ENCODE results near the gene STX2. TPM values are rescaled to one million over a fixed set of nuclear protein-coding genes. Genes with fewer than 3 reads are reported as not detected.

Gene STX2
- total RNA-seq (2013; cell fraction: nucleolus; rRNA removed): 28.7 and 37.0 TPM in 2 replicates
- total RNA-seq (2014; rRNA removed) (9.1 and 11.8 TPM in 2 replicates), total RNA-seq (2014; rRNA removed; fragmentation: Illumina TruSeq; extraction: Trizol) (13.4 and 14.5 TPM in 2 replicates), total RNA-seq (2021) (11.0 and 11.3 TPM in 2 replicates), polyA plus RNA-seq (2011; rRNA removed) (22.2 and 27.3 TPM in 2 replicates), polyA plus RNA-seq (2014; fragmentation: Illumina TruSeq; extraction: Trizol) (15.4 and 18.7 TPM in 2 replicates), polyA plus RNA-seq (2014; fragmentation: Nextera tagmentation; extraction: Ambion mirVana) (1 to 10 TPM; 6.0 to 7.8 TPM), polyA plus RNA-seq (2014; rRNA removed) (12.1 and 16.2 TPM in 2 replicates), polyA plus RNA-seq (2016; fragmentation: Nextera tagmentation; extraction: Ambion mirVana) (1 to 10 TPM; 6.6 to 6.9 TPM), polyA minus RNA-seq (2011; rRNA and poly(A)+ RNA removed) (5.1 and 8.4 TPM in 2 replicates), Bru-seq, nascent RNA (percentile 60 among the genes with signal in this experiment), BruChase-seq, experiment 1, labeled RNA remaining after a 6-hour chase (percentile 78 among the genes with signal in this experiment), BruChase-seq, experiment 2, labeled RNA remaining after a 2-hour chase (percentile 73 among the genes with signal in this experiment)
- 6.4 TPM for polyA plus RNA-seq (2011; ENCODE audit: low read depth)
- polyA plus RNA-seq (2011; cell fraction: cytosol; rRNA removed): 9.9 and 10.7 TPM in 2 replicates
- polyA plus RNA-seq (2011; cell fraction: nucleus; rRNA removed): 36.6 and 36.8 TPM in 2 replicates
- polyA plus RNA-seq (2012): 7.3 and 8.8 TPM in 2 replicates
- polyA minus RNA-seq (2011; cell fraction: cytosol; rRNA and poly(A)+ RNA removed): 4.6 and 5.5 TPM in 2 replicates
- 3.5 and 5.5 TPM in 2 replicates for polyA minus RNA-seq (2011; cell fraction: nucleus; rRNA and poly(A)+ RNA removed)
- long read RNA-seq, experiment 1: 0 reads
- long read RNA-seq, experiment 2, partial matches to known transcripts: 4 of 4 reads
- long read RNA-seq, experiment 2, other reads (novel, unspliced or antisense): 0 of 4 reads

DNA sequence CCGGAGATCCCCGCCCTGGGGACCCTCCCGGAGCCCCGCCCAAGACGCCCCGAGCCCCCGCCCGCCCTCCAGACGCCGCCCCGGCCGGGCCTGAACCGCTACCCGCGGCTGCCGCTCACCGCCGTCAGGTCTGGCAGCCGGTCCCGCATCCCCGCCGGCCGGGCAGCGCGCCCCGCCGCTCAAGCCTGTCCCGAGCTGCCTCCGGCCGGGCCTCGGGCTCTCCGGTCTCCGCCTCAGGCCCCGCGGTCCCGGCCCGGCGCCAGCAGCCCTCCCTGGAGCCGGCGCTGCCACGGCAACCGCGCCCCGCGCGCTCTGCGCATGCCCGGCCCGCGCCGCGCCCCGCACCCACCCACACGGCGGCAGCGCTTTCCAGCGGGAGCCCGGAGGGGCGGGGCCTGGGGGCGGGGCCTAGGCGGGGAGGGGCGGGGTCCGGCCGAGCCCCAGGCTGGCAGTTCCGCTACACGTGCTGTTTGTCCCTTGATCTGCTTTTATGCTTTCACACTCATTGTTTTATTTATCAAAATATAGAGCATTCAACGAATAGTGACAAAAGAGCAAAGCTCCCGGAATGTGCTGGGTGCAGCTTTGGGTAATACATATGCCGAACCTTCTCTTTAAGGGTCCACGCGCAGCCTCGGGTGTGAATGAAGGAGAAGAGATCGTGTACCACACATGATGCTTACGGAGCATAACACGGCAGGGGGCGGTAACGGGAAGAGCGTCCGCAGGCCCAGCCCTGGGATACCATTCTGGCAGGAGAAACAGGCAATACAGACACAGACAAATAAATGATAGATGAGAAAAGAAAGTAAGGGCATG lies at the start of gene STX2:
Gene STX2, minus strand, starts transcription at position 300 of the 819 bp plus-strand sequence. Its CDS starts 151 bp downstream, at position 149.
- Histone ChIP-seq H3K4me1 (ENCODE audit: control insufficient read depth, insufficient read depth, low read length) (peaks cover 5% of the 10 kb centered on the region), H3K9ac (ENCODE audit: control insufficient read depth, insufficient read depth, low read length) (peak within 1 kb of the TSS; percentile 60), H2AFZ (ENCODE audit: control insufficient read depth, low read depth, low read length) (peak within 1 kb of the TSS; percentile 80), H3K9me3 (replicated peaks; ENCODE audit: control insufficient read depth, insufficient read depth, low read length) (no peaks in the 10 kb centered on the region), H3K79me2 (ENCODE audit: control insufficient read depth, insufficient read depth, low read length) (peaks cover 5% of the 10 kb centered on the region), H3K36me3 (ENCODE audit: control insufficient read depth in 2 of 2, insufficient read depth in 2 of 2, low read length in 1 of 2) (no peaks in the 10 kb centered on the region), H3K4me2 (ENCODE audit: control insufficient read depth, insufficient read depth) (peak within 1 kb of the TSS; percentile 78), H3K27me3 (replicated peaks in 1 of 2; ENCODE audit: control insufficient read depth in 2 of 2, insufficient read depth in 2 of 2, low read length in 1 of 2) (no peaks in the 10 kb centered on the region), H3K4me3 (peak within 1 kb of the TSS; percentile 87), H4K20me1 (ENCODE audit: control insufficient read depth, insufficient read depth) (no peaks in the 10 kb centered on the region), H3K27ac (ENCODE audit: control insufficient read depth, insufficient read depth) (no peak within 1 kb of the TSS; the same call in 1 of the 2 replicates)
- ATAC-seq (peak; percentile 92), DNase-seq (ENCODE audit: low read depth, low spot score) (peak; percentile 30), FAIRE-seq (peak; percentile 61)
- in situ Hi-C loops (cut with MboI) (no loop called here), intact Hi-C loops (cut with micrococcal nuclease; ENCODE audit: unreplicated experiment) (loop anchor here (5.0 kb wide), 1 partner anchor 33 kb away; the partner anchor contains the start of gene RAN)
- CTCF ChIA-PET: interaction anchor here (1.0 to 4.7 kb wide), 2 partner anchors 14 to 32 kb away, joined by 4 to 33 read pairs; no protein-coding TSS in a partner anchor
- 9% methylated on average over 26 of the region's 79 CpGs for WGBS (ENCODE audit: insufficient coverage, insufficient replicate concordance, low lambda C conversion rate, missing lambda C conversion rate)
- no TSS peak for BruUV-seq (replicated peaks)
- RAD21 ChIA-PET (ENCODE audit: unreplicated experiment): no interaction called here
- POLR2A ChIA-PET: interaction anchor here (0.6 kb wide), 1 partner anchor 801 kb away, joined by 4 read pairs; no protein-coding TSS in a partner anchor
- SMC1A ChIA-PET (ENCODE audit: uncharacterized antibody, unreplicated experiment): interaction anchor here (1.5 kb wide), 1 partner anchor 19 kb away, joined by 5 read pairs; no protein-coding TSS in a partner anchor
- peak; percentile 24; the same call in 1 of the 2 replicates for TF ChIP-seq IKZF1 (conservative IDR thresholded peaks at IDR 0.05)
- TF ChIP-seq PKNOX1 (IDR thresholded peaks at IDR 0.05): no peak
- TF ChIP-seq NR2F1 (conservative IDR thresholded peaks at IDR 0.05): 0 out of 2 replicates have a peak, but pooled peaks have one; percentile 15
- TF ChIP-seq SREBF1 (IDR thresholded peaks at IDR 0.05; ENCODE audit: low read length): no peak
- no peak for TF ChIP-seq ZNF217 (IDR thresholded peaks at IDR 0.05)
- TF ChIP-seq MYB (IDR thresholded peaks at IDR 0.05; ENCODE audit: borderline replicate concordance, low read depth, low read length): no peak
- TF ChIP-seq BCLAF1 (IDR thresholded peaks at IDR 0.05): no peak
- TF ChIP-seq, protein P1, sequence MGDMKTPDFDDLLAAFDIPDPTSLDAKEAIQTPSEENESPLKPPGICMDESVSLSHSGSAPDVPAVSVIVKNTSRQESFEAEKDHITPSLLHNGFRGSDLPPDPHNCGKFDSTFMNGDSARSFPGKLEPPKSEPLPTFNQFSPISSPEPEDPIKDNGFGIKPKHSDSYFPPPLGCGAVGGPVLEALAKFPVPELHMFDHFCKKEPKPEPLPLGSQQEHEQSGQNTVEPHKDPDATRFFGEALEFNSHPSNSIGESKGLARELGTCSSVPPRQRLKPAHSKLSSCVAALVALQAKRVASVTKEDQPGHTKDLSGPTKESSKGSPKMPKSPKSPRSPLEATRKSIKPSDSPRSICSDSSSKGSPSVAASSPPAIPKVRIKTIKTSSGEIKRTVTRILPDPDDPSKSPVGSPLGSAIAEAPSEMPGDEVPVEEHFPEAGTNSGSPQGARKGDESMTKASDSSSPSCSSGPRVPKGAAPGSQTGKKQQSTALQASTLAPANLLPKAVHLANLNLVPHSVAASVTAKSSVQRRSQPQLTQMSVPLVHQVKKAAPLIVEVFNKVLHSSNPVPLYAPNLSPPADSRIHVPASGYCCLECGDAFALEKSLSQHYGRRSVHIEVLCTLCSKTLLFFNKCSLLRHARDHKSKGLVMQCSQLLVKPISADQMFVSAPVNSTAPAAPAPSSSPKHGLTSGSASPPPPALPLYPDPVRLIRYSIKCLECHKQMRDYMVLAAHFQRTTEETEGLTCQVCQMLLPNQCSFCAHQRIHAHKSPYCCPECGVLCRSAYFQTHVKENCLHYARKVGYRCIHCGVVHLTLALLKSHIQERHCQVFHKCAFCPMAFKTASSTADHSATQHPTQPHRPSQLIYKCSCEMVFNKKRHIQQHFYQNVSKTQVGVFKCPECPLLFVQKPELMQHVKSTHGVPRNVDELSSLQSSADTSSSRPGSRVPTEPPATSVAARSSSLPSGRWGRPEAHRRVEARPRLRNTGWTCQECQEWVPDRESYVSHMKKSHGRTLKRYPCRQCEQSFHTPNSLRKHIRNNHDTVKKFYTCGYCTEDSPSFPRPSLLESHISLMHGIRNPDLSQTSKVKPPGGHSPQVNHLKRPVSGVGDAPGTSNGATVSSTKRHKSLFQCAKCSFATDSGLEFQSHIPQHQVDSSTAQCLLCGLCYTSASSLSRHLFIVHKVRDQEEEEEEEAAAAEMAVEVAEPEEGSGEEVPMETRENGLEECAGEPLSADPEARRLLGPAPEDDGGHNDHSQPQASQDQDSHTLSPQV (IDR thresholded peaks at IDR 0.05): no peak
- no peak for TF ChIP-seq ETV6 (conservative IDR thresholded peaks at IDR 0.05 in 1 of 2, IDR thresholded peaks at IDR 0.05 in 1 of 2; ENCODE audit: borderline replicate concordance in 1 of 2, low read depth in 1 of 2)
- peak; percentile 62 for TF ChIP-seq NRF1 (conservative IDR thresholded peaks at IDR 0.05; ENCODE audit: low read depth, low read length)

Data from GM12878 (cell line).